GM12878 (cell line): ENCODE data around the gene SGCD.

Experiments used
- CUX1 ChIP-seq: IDR thresholded peaks from 2 replicates; pipeline ENCODE4 v1.6.1; 2012; ENCODE audit warnings: improper control_type of control experiment, low read depth, low read length; ENCODE audit not compliant: insufficient replicate concordance
- POLR2A ChIP-seq: IDR thresholded peaks from 2 replicates; pipeline ENCODE4 v1.6.1; 2011; ENCODE audit warnings: low read depth, mild to moderate bottlenecking, low read length
- REST ChIP-seq: IDR thresholded peaks from 2 replicates; pipeline ENCODE4 v1.6.1; 2012; ENCODE audit warnings: mild to moderate bottlenecking, low read depth, low read length

- TF ChIP-seq REST (no peak), POLR2A (no peak), CUX1 (no peak)
Observed at GRCh38 chr5:156473269-156473908, 146.4 kb downstream of the SGCD start.
